Liver (tissue), 9 donors: ENCODE measurements around the gene XYLB. TPM values are rescaled to one million over a fixed set of nuclear protein-coding genes. Genes with fewer than 3 reads are reported as not detected.

Experiments used
- DNase-seq: peaks from one replicate; pipeline ENCODE4 v3.0.0-alpha.2; 2017; ENCODE audit warnings: low spot score
- H3K27ac ChIP-seq, 2 donors: one replicate each; pipeline ENCODE4 v1.7.0; 2013; ENCODE audit warnings: inconsistent platforms in 2 of 2, low read length in 2 of 2, control low read depth in 1 of 2, low read depth in 1 of 2, mild to moderate bottlenecking in 1 of 2
- H3K27me3 ChIP-seq, 4 donors: one replicate each; pipeline versions ENCODE4 v1.6.1 to v1.7.0; 2013; ENCODE audit warnings: low read length in 3 of 4, inconsistent platforms in 1 of 4, mild to moderate bottlenecking in 1 of 4, moderate library complexity in 1 of 4; ENCODE audit not compliant: control insufficient read depth in 4 of 4, insufficient read depth in 4 of 4
- H3K36me3 ChIP-seq, 4 donors: one replicate each; pipeline versions ENCODE4 v1.6.1 to v1.7.0; 2013; ENCODE audit warnings: low read length in 3 of 4, mild to moderate bottlenecking in 3 of 4, low read depth in 1 of 4, moderate library complexity in 1 of 4; ENCODE audit not compliant: control insufficient read depth in 4 of 4, insufficient read depth in 3 of 4
- H3K4me1 ChIP-seq, 4 donors: one replicate each; pipeline versions ENCODE4 v1.6.1 to v1.7.0; 2013; ENCODE audit warnings: low read length in 3 of 4, mild to moderate bottlenecking in 3 of 4, moderate library complexity in 1 of 4; ENCODE audit not compliant: control insufficient read depth in 4 of 4, insufficient read depth in 4 of 4
- H3K4me3 ChIP-seq, 3 donors: one replicate each; pipeline versions ENCODE4 v1.6.1 to v1.7.0; 2013; ENCODE audit warnings: low read length in 3 of 3, control low read depth in 1 of 3, low read depth in 1 of 3, mild to moderate bottlenecking in 1 of 3
- H3K9ac ChIP-seq, 2 donors: one replicate each; pipeline ENCODE4 v1.7.0; 2013; ENCODE audit warnings: low read length in 2 of 2, mild to moderate bottlenecking in 2 of 2, moderate library complexity in 2 of 2, control low read depth in 1 of 2, low read depth in 1 of 2
- H3K9me3 ChIP-seq, 4 donors: one replicate each; pipeline versions ENCODE4 v1.6.1 to v1.7.0; 2013; ENCODE audit warnings: low read length in 3 of 4; ENCODE audit not compliant: control insufficient read depth in 4 of 4
- EGR1 ChIP-seq, 2 donors: IDR thresholded peaks; 2 replicates each; pipeline ENCODE4 v1.6.1; 2016 to 2018; ENCODE audit warnings: antibody characterized with exemption in 2 of 2, low read depth in 2 of 2
- HNF4A ChIP-seq, 2 donors: conservative IDR thresholded peaks; 2 replicates each; pipeline ENCODE4 v1.6.1; 2016; ENCODE audit warnings: antibody characterized with exemption in 2 of 2, mild to moderate bottlenecking in 2 of 2
- HNF4G ChIP-seq: IDR thresholded peaks from 2 replicates; pipeline ENCODE4 v1.6.1; 2016; ENCODE audit warnings: antibody characterized with exemption
- JUND ChIP-seq, 2 donors: IDR thresholded peaks; 2 replicates each; pipeline ENCODE4 v1.6.1; 2016; ENCODE audit warnings: antibody characterized with exemption in 2 of 2
- RAD21 ChIP-seq, 2 donors: IDR thresholded peaks; 2 replicates each; pipeline ENCODE4 v1.6.1; 2016; ENCODE audit warnings: antibody characterized with exemption in 2 of 2, mild to moderate bottlenecking in 2 of 2
- TAF1 ChIP-seq: conservative IDR thresholded peaks from 2 replicates; pipeline ENCODE4 v1.6.1; 2016; ENCODE audit warnings: antibody characterized with exemption, mild to moderate bottlenecking
- WGBS: extraction: QIAGEN DNeasy Blood & Tissue Kit; methylation state at CpG from one replicate; pipeline ENCODE4 v1.1.7; 2013; 5-methylcytosine and 5-hydroxymethylcytosine counted together
- polyA plus RNA-seq, 2 donors: library from polyadenylated mRNA; stranded (reverse) in 1 of 2; unstranded in 1 of 2; fragments of 200-250 nt in 1 of 2; fragments of >200 nt in 1 of 2; fragmentation: Nextera tagmentation in 1 of 2; extraction: Ambion mirVana in 1 of 2; gene quantifications; one replicate each; pipeline versions ENCODE4 v1.2.1 to v1.2.3, GENCODE V29; 2013 to 2015
- total RNA-seq, 2 donors: library from RNA; depleted of rRNA; stranded (reverse); fragments of >200 nt; gene quantifications; one replicate each; pipeline ENCODE4 v1.2.3, GENCODE V29; 2014
- TF ChIP-seq, protein P1 (sequence below): fragments of 150-350 bp; IDR thresholded peaks from 2 replicates; pipeline ENCODE4 v1.5.1; 2017; ENCODE audit warnings: improper control_type of control experiment, low read depth, low read length; ENCODE audit not compliant: missing input control
- TF ChIP-seq, protein P2 (sequence below): IDR thresholded peaks from 2 replicates; pipeline ENCODE4 v1.6.1; 2016; ENCODE audit warnings: antibody characterized with exemption, mild to moderate bottlenecking
- TF ChIP-seq, protein P3 (sequence below): IDR thresholded peaks from 2 replicates; pipeline ENCODE4 v1.6.1; 2016; ENCODE audit warnings: antibody characterized with exemption
- donor health status: healthy.
- donor health status: healthy.
- donor health status: healthy.
- donor health status: healthy.
- donor health status: healthy.

Gene XYLB
- total and polyA plus RNA-seq, 4 donors: 14.2 to 51.5 (median 18.0) TPM

DNA sequence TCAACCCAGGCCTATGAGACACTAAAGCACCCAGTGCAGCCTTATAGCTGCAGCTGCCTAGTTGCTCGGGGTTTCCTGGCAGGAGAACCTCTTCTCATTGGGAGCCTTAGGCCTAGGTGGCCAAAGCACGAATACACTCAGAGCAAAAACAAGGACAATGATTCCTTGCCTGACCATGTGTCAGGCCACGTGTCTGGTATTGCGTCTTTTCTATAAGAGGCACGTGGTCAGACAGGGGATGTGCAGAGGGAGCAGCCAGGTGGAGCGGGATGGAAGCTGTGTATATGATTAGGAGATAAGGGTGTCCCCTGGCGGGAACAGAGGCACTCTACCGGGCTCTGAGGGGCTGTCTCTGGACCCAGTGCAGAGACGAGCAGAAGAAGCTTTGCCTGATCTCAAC, 38.1 kb upstream of the XYLB start:
- Histone ChIP-seq H3K4me1 (no peaks in the 10 kb centered on the region), H3K27ac (no peak overlapping the region), H3K4me3 (no peak overlapping the region), H3K36me3 (no peaks in the 10 kb centered on the region), H3K9ac (no peak overlapping the region), H3K9me3 (no peaks in the 10 kb centered on the region), H3K27me3 (no peaks in the 10 kb centered on the region)
- 94% methylated on average over 9 of the region's 9 CpGs for WGBS
- no peak for DNase-seq
- TF ChIP-seq HNF4G (no peak), HNF4A (conservative IDR thresholded peaks at IDR 0.05) (no peak), RAD21 (IDR thresholded peaks at IDR 0.05) (no peak), EGR1 (IDR thresholded peaks at IDR 0.05; ENCODE audit: low read depth in 2 of 2) (no peak), TAF1 (no peak), JUND (IDR thresholded peaks at IDR 0.05) (no peak)
- TF ChIP-seq, protein P1, sequence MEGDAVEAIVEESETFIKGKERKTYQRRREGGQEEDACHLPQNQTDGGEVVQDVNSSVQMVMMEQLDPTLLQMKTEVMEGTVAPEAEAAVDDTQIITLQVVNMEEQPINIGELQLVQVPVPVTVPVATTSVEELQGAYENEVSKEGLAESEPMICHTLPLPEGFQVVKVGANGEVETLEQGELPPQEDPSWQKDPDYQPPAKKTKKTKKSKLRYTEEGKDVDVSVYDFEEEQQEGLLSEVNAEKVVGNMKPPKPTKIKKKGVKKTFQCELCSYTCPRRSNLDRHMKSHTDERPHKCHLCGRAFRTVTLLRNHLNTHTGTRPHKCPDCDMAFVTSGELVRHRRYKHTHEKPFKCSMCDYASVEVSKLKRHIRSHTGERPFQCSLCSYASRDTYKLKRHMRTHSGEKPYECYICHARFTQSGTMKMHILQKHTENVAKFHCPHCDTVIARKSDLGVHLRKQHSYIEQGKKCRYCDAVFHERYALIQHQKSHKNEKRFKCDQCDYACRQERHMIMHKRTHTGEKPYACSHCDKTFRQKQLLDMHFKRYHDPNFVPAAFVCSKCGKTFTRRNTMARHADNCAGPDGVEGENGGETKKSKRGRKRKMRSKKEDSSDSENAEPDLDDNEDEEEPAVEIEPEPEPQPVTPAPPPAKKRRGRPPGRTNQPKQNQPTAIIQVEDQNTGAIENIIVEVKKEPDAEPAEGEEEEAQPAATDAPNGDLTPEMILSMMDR: no peak
- TF ChIP-seq, protein P2, sequence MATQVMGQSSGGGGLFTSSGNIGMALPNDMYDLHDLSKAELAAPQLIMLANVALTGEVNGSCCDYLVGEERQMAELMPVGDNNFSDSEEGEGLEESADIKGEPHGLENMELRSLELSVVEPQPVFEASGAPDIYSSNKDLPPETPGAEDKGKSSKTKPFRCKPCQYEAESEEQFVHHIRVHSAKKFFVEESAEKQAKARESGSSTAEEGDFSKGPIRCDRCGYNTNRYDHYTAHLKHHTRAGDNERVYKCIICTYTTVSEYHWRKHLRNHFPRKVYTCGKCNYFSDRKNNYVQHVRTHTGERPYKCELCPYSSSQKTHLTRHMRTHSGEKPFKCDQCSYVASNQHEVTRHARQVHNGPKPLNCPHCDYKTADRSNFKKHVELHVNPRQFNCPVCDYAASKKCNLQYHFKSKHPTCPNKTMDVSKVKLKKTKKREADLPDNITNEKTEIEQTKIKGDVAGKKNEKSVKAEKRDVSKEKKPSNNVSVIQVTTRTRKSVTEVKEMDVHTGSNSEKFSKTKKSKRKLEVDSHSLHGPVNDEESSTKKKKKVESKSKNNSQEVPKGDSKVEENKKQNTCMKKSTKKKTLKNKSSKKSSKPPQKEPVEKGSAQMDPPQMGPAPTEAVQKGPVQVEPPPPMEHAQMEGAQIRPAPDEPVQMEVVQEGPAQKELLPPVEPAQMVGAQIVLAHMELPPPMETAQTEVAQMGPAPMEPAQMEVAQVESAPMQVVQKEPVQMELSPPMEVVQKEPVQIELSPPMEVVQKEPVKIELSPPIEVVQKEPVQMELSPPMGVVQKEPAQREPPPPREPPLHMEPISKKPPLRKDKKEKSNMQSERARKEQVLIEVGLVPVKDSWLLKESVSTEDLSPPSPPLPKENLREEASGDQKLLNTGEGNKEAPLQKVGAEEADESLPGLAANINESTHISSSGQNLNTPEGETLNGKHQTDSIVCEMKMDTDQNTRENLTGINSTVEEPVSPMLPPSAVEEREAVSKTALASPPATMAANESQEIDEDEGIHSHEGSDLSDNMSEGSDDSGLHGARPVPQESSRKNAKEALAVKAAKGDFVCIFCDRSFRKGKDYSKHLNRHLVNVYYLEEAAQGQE: no peak

GRCh38 chr3:38311476-38311875, 35.1 kb upstream of the XYLB start:
- H3K27me3 ChIP-seq: no peaks in the 10 kb centered on the region
- no peak overlapping the region for H3K4me3 ChIP-seq
- H3K9me3 ChIP-seq: no peaks in the 10 kb centered on the region
- TF ChIP-seq RAD21 (IDR thresholded peaks at IDR 0.05) (no peak), HNF4A (conservative IDR thresholded peaks at IDR 0.05) (no peak)
- WGBS: 90% methylated on average over 1 of the region's 1 CpG
- no peak overlapping the region for H3K27ac ChIP-seq
- no peak overlapping the region for H3K9ac ChIP-seq
- no peak for DNase-seq
- no peaks in the 10 kb centered on the region for H3K4me1 ChIP-seq
- no peaks in the 10 kb centered on the region for H3K36me3 ChIP-seq

DNA sequence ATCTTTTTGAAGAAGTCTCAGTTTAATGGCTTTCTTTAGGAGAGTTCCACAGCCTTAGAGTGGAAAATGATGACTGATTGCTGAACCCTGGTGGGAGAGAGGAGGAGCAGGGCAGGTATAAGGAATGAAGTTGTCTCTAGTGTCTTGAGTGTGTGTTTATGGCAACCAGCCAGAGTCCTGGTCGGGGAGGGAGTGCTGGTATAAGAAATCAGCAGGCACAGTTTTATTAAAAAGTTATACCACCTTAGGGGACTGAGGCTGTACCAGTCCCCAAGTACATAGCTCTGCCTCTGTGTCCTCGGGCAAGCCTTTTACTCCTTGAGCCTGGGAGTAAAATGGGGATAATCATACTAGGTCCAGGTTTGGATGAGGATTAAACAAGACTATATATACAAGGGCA, 34.6 kb upstream of the XYLB start:
- TF ChIP-seq, protein P3, sequence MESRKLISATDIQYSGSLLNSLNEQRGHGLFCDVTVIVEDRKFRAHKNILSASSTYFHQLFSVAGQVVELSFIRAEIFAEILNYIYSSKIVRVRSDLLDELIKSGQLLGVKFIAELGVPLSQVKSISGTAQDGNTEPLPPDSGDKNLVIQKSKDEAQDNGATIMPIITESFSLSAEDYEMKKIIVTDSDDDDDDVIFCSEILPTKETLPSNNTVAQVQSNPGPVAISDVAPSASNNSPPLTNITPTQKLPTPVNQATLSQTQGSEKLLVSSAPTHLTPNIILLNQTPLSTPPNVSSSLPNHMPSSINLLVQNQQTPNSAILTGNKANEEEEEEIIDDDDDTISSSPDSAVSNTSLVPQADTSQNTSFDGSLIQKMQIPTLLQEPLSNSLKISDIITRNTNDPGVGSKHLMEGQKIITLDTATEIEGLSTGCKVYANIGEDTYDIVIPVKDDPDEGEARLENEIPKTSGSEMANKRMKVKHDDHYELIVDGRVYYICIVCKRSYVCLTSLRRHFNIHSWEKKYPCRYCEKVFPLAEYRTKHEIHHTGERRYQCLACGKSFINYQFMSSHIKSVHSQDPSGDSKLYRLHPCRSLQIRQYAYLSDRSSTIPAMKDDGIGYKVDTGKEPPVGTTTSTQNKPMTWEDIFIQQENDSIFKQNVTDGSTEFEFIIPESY: no peak
- no peak for TF ChIP-seq TAF1
- Histone ChIP-seq H3K9ac (no peak overlapping the region), H3K27ac (no peak overlapping the region), H3K27me3 (no peaks in the 10 kb centered on the region), H3K4me1 (no peaks in the 10 kb centered on the region), H3K4me3 (no peak overlapping the region), H3K9me3 (no peaks in the 10 kb centered on the region), H3K36me3 (no peaks in the 10 kb centered on the region)
- WGBS: 86% methylated on average over 2 of the region's 2 CpGs
- DNase-seq: no peak
